NCI-H1417 treated with DMSO at 0.1 percent for 48 hours (cell line): ENCODE measurements around the gene PERM1.
"Not testable (repeated sequence)": the region's sequence is repeated elsewhere in the genome, so short reads cannot be mapped to it uniquely, and the experiment has no call there.

Experiments
- DNase-seq: peaks from one replicate; lab custom pipeline; 2025; lab: John Stamatoyannopoulos, UW

The PERM1 gene

GRCh38 chr1:998995-999724, 17.3 kb upstream of the PERM1 start:
- DNase-seq: no peak

GRCh38 chr1:998745-998994, 16.8 kb upstream of the PERM1 start:
- DNase-seq: no peak

DNA sequence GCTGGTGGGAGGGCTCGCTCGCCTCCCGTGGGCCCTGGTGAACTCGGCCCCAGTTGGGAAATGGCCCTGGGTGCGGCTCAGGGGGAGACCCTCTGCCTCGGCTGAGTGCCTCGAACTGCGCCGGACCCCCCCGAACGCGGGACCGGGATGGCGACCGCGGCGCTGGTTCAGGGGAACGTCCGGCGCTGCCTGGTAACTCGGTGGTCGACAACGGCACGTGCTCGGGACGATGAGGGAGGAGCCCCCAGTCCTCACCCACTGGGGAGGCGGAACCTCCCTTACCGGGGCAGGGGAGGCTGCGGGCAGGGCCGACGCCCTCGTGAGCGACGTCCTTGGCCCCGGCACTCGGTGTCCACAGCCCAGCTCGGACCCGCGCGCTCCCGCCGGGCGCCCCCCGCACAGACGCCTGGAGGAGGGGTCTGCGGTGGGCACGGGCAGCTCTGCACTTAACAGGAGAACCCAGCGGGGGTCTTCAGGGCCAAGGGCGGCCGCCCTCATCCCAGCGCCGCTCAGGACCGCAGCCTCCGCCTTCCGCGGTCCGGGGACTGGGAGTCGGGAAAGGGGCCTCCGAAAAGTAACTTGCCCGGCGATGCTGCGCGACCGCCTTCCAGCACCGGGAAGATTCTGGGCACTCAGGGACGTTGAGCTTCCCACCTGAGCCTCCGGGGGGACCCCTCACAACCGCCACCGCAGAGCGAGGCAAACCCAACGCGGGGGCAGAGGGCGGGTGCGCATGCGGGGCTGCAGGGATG, 16.3 kb upstream of the PERM1 start:
- no peak for DNase-seq

GRCh38 chr1:997713-997992, 15.8 kb upstream of the PERM1 start:
- DNase-seq: no peak

DNA sequence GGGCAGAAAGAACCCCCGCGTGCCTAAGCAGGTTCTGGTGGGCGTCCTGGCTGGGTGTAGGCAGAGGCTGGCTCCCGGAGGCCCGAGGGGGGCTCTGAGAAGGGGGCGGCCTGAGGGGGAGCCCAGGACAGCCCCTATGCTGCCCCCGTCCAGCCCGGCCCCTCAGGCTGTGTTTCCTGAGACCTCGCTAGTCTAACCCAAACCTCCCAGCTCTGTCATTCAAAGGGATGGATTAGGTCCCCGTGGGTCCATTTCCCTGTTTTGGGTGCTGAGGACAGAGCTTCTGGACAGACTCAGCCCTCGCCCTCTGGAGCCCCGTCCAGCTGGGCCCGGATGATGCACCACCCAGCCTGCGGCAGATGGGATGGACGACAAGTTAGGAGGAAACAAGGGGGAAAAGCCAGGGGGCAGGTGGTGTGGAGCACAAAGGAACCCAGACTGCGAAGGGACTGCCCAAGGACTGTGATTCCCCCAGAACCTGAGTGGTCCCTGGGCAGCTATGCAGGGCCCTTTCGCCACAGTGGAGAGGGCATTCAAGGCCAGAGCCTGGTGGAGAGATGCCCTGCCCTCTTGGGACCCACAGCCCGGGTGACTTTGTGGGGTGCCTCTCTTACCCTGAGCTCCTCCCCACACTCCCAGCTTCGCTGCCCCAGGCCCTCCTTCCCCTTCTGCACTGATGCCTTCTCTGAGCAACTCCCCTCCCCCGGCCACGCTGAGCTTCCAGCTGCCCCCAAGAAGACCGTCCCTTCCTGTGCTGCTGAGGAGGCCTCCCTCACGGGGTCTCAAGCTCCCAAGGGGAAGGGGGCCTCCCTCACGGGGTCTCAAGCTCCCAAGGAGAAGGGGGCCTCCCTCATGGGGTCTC, 15.2 kb upstream of the PERM1 start:
- no peak for DNase-seq

DNA sequence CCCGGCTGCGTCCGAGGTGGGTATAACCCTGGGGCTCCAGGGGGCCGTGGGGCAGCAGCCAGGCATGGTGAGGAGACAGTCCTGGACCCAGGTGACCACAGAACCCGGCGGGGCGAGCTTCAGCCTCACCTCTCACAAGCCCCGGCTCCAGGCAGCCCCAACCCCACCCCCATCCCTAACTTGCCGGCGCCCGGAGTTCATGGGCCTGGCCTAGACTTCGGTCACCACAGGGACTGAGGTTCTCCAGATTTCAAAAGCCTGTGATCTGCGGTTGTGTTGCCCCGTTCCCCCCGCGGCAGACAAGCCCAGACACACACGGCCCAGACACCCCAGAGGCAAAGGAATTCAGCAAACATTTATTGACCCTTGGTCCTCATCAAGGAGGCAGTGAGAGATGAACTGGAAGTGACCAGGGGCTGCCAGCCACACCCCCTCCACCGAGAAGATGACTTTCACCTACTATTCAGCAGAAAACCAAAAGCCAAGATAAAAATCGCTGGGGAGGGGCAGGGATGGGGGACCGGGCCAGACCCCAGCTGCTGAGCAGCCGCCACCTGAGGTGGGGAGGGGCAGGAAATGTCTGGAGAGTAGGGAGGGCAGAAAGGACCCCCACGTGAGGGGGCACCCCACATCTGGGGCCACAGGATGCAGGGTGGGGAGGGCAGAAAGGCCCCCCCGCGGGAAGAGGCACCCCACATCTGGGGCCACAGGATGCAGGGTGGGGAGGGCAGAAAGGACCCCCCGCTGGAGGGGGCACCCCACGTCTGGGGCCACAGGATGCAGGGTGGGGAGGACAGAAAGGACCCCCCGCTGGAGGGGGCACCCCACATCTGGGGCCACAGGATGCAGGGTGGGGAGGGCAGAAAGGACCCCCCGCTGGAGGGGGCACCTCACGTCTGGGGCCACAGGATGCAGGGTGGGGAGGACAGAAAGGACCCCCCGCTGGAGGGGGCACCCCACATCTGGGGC, 14.1 kb upstream of the PERM1 start:
- no peak for DNase-seq

DNA sequence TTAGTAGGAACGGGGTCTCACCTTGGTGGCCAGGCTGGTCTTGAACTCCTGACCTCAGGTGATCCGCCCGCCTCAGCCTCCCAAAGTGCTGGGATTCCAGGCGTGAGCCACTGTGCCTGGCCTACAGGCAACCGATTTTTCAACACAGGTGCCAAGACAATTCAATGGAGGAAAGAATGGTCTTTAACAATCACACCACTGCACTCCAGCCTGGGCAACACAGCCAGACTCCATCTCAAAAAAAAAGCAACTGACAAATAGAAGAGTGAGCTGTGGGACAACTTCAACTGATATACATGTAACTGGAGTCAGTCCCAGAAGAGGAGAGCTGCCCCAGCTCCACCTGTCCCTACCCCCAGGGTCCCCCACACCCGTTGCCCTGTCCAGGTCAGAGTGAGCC, 12.7 kb upstream of the PERM1 start:
- not testable (repeated sequence) for DNase-seq

GRCh38 chr1:993379-993995, 11.6 kb upstream of the PERM1 start:
- no peak for DNase-seq

GRCh38 chr1:992362-992761, 10.5 kb upstream of the PERM1 start:
- DNase-seq: no peak

GRCh38 chr1:991895-992294, 10.0 kb upstream of the PERM1 start:
- DNase-seq: no peak

DNA sequence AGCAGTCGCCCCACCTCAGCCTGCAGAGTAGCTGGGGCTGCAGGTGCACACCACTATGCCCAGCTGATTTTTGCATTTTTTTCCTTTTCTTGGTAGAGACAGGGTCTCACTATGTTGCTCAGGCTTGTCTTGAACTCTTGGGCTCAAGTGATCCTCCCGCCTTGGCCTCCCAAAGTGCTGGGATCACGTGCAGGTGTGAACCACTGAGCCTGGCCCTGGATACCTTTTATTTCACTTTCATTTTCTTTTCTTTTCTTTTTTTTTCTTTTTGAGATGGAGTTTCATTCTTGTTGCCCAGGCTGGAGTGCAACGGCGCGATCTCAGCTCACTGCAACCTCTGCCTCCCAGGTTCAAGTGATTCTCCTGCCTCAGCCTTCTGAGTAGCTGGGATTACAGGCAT, 9.4 kb upstream of the PERM1 start:
- DNase-seq: not testable (repeated sequence)

DNA sequence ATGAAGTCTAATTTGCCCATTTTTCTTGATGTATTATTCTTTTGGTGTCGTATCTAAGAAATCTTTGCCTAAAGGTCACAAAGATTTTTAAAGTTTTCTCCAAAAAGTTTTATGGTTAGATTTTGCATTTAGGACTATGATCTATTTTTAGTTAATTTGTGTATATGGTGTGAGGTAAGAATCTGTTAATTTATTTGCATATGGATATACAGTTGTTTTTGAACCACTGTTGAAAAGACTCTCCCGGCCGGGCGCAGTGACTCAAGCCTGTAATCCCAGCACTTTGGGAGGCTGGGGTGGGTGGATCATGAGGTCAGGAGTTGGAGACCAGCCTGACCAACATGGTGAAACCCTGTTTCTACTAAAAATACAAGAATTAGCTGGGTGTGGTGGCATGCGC, 6.2 kb upstream of the PERM1 start:
- not testable (repeated sequence) for DNase-seq

GRCh38 chr1:985126-985525, 3.2 kb upstream of the PERM1 start:
- no peak for DNase-seq

GRCh38 chr1:984476-984814, 2.6 kb upstream of the PERM1 start:
- no peak for DNase-seq

DNA sequence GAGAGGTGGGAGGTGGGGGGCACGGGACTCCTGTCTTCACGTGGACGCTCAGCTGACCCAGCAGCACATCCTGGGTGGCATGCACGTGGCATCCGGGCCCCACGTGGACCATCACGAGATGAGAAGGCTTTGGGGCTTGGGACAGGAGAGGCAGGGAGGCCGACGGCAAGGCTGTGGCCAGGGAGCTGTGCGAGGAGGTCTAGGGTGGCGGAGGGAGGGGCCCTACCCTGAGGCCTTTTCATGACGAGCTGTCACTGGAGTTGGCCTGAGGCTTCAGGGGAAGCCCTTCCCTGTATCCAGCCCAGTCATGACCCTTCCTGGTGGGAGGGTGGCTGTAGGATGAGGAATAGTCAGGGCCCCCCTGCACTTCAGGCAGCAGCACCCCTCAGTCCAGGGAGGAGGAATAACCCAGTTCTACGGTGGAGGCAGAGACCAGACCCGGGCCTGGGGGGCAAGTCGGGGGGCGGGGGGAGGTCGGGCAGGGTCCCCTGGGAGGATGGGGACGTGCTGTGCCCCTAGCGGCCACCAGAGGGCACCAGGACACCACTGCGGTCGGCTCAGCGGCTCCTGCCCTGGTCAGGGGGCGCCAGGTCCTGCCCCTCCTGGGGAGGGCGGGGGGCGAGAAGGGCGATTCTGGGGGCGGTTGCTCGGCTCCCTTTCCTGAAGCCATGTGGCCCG, 2.0 kb upstream of the PERM1 start:
- DNase-seq: no peak

DNA sequence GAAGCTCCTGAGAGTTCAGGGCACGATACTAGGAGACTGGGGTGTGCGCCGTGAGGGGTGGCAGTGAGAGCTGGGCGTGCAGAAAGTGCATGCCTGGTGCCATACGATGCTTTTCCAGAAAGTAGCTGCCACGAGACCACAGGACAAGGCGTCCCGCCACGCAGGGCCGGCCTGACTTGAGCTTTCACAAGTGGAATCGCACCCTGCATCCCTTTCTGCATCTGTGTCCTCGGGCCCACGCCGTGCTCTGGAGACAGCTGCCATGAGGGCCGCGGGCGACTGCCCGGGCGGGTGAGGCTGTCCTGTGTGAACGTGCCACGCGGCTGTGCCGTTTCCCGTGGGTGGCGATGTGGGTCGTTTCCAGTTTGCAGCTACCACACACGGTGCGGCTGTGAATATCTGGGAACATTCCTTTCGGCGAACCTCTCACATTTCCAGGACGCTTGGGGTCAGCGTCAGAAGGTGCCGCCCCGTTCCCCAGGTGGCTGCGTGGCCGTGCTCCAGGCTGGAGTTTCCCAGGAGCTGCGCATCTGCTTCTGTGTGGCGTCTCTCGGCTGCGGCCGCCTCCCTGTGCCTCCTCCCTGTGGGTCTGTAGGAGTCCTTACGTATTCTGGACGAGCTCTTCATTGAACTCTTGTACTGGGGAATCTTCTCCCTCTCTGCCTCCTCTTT, 1.0 kb upstream of the PERM1 start:
- DNase-seq: no peak

DNA sequence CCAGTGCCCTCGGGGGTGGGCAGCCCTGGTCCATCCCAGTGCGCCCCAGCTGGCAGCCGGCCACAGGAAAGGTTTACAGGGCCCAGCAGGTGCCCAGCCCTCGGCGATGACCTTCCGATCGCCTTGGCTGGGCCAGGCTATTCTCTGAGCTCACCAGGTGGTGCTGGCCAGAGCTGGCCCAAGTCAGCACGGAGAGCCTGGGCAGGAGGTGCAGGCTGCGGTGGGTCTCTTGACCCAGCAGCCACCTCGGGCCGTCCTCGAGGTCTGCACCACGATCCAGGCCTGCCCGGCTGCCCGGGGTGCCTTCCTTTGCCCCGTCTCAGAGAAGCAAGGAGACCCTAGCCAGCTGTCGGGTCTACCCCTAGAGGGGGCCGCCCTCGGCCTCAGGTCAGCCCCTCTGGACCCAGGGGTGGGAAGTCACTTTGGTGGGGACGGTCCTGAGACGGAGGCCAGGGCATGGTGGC, 370 bp downstream of the PERM1 start:
- DNase-seq: no peak

GRCh38 chr1:980602-981395, 1.1 kb downstream of the PERM1 start:
- DNase-seq: no peak

GRCh38 chr1:980137-980571, 1.7 kb downstream of the PERM1 start:
- DNase-seq: no peak

DNA sequence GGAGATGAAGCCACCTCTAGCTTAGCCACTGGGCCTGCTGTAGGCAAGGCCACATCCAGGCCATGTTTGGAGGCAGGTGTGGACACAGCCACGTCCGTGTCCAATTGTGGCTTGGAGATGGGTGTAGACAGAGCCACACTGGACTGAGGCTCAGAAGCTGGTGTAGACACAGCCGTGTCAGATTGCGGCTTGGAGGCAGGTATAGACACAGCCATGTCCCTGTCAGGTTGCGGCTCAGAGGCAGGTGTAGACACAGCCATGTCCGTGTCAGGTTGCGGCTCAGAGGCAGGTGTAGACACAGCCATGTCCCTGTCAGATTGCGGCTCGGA, 2.2 kb downstream of the PERM1 start:
- DNase-seq: no peak
